ENCODE data around the gene CFD.

CFD gene

DNA sequence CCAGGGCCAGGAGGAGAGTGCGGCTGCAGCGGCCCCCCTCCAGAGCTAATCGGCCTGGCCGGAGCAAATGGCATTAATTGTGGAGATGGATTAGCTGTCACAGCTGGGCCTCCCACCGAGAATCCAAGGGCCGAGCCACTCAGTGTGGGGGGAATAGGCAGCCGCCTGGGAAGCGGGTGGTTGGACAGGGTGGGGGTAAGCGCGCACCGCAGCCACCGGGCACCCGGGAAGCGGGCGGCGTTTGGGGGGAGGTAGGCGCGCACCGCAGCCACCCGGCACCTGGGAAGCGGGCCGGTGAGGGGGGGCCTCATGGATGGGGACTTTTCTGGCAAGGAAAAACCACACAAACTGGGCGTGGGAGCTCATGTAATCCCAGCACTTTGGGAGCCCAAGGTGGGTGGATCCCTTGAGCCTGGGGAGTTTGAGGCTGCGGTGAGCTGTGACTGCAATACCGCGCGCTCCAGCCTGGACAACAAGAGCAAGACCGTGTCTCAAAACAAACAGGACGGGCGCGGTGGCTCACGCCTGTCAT is 43.9 kb downstream of the CFD start:
- DNase-seq (ENCODE audit: insufficient read length, low spot score) (no peak), FAIRE-seq (no peak)
- TF ChIP-seq POLR2A (IDR thresholded peaks at IDR 0.05; ENCODE audit: low read depth, low read length): no peak

GRCh38 chr19:904545-904944 is 45.1 kb downstream of the CFD start:
- no peak for FAIRE-seq
- no peak for TF ChIP-seq POLR2A (IDR thresholded peaks at IDR 0.05; ENCODE audit: low read depth, low read length)
- DNase-seq (ENCODE audit: insufficient read length, low spot score): no peak

- no peak for TF ChIP-seq POLR2A (IDR thresholded peaks at IDR 0.05; ENCODE audit: low read depth, low read length)
- DNase-seq (ENCODE audit: insufficient read length, low spot score): no peak
- FAIRE-seq: no peak
These were observed 47.0 kb downstream of the CFD start for GRCh38 chr19:906480-906879.

DNA sequence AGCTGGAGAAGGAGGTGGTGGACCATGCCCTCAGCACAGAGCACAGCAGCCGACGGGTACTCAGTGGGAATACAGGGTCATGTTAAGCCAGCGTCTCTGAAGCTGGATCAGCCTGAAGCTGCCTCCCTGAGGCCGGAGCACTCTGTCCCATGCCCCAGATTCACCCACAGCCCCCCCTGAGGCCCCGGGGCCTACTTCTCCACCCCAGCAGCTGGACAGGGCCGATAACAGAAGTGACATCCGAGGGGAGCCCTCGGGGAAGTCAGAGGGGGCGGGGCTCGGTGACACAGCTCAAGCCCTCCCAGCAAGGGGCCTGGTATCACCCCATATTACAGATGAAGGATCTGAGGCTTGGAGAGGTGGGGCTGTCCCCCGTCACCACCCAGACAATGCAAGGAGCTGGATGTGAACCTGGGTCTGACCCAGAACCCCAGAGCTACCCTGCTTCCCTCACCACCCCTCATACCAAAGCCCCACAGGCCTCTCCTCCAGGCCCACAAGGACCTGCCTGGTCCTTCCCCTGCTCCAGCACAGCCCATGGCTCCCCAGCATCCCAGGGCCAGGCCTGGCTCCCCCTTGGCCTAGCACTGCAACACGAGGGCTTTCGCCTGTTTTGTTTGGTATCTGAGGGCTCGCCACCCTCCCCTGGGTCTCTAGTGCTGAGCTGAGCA is 47.9 kb downstream of the CFD start:
- TF ChIP-seq POLR2A (IDR thresholded peaks at IDR 0.05; ENCODE audit: low read depth, low read length): no peak
- FAIRE-seq (no peak), DNase-seq (ENCODE audit: insufficient read length, low spot score) (no peak)

DNA sequence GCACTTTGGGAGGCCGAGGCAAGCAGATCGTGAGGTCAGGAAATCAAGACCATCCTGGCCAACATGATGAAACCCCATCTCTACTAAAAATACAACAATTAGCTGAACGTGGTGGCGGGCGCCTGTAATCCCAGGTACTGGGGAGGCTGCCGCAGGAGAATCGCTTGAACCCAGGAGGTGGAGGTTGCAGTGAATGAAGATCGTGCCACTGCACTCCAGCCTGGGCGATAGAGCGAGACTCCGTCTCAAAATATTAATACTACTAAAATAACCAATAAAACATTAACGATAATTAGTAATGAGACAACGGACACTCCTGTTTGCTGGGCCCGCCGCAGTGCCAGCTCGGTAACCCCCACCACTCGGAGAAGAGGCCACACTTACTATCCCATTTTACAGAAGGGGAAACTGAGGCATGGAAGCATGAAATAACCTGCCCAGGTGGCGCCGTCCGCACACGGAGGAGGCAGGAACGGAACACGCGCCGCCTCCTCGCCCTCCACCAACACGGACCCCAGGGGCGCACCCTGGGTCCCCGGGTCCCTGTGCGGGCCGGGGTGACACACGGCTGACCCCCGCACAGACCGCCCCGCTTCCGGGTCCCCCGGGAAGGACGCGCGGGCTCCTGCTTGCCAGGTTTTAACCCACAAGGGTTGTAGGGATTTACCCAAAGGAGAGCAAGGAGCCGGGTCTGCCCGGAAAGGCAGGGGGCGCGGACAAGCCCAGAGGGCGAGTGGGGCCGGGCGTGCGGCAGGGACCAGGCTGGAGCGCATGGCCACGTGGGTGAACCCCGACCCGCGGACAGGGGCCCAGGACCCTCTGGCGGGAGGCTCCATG is 52.0 kb downstream of the CFD start:
- TF ChIP-seq POLR2A (IDR thresholded peaks at IDR 0.05; ENCODE audit: low read depth, low read length): no peak
- no peak for DNase-seq (ENCODE audit: insufficient read length, low spot score)

GRCh38 chr19:912181-913079 is 53.0 kb downstream of the CFD start:
- no peak for FAIRE-seq
- no peak for TF ChIP-seq POLR2A (IDR thresholded peaks at IDR 0.05; ENCODE audit: low read depth, low read length)
- DNase-seq (ENCODE audit: insufficient read length, low spot score): no peak

More for the DNA sequence above, 52.0 kb downstream of the CFD start:
- FAIRE-seq: no peak

Data from H54 (cell line).